Activated B cell treated with CpG ODN at 0.5 μM for 24 hours (primary cell): ENCODE results near the gene CCDC78. TPM values are rescaled to one million over a fixed set of nuclear protein-coding genes. Genes with fewer than 3 reads are reported as not detected.

Experiments used
- ATAC-seq: fragments of 200-7000 bp; cut with Tn5 transposase; one replicate; pipeline ENCODE4 v1.10.0; 2021; ENCODE audit warnings: low read depth, mild to moderate bottlenecking, moderate library complexity
- CTCF ChIA-PET: fragments of 350-600 bp; sonication (Branson Sonifier 250); formaldehyde crosslinking; loops from one replicate; lab custom pipeline; 2021; ENCODE audit warnings: antibody characterized with exemption; lab: Charles Lee
- POLR2A ChIA-PET: fragments of 350-600 bp; sonication (Branson Sonifier 250); formaldehyde crosslinking; loops from one replicate; lab custom pipeline; 2021; ENCODE audit warnings: antibody characterized with exemption; lab: Charles Lee
- DNase-seq: peaks from one replicate; pipeline ENCODE4 v3.0.0; 2022
- H3K27ac Mint-ChIP-seq: one replicate; pipeline ENCODE4 v1.8.0; 2020; ENCODE audit warnings: mixed read lengths
- H3K27me3 Mint-ChIP-seq: one replicate; pipeline ENCODE4 v1.8.0; 2021; ENCODE audit warnings: mixed read lengths
- H3K36me3 Mint-ChIP-seq: one replicate; pipeline ENCODE4 v1.8.0; 2021; ENCODE audit warnings: low read depth, mixed read lengths
- H3K4me1 Mint-ChIP-seq: one replicate; pipeline ENCODE4 v1.8.0; 2021; ENCODE audit warnings: mixed read lengths
- H3K4me3 Mint-ChIP-seq: one replicate; pipeline ENCODE4 v1.8.0; 2020; ENCODE audit warnings: mild to moderate bottlenecking, mixed read lengths
- H3K9me3 Mint-ChIP-seq: one replicate; pipeline ENCODE4 v1.8.0; 2020; ENCODE audit warnings: mixed read lengths
- CTCF ChIP-seq: fragments of 200-600 bp; IDR thresholded peaks from one replicate; pipeline ENCODE4 v1.8.0; 2022; ENCODE audit warnings: antibody characterized with exemption, mild to moderate bottlenecking
- intact Hi-C: fragments of 100-400 bp; cut with micrococcal nuclease; formaldehyde crosslinking; loops from one replicate; pipeline ENCODE4 v1.15.1; 2024
- total RNA-seq: library from RNA; stranded (reverse); gene quantifications from 2 replicates; pipeline ENCODE4 v1.2.3, GENCODE V29; 2022

Gene CCDC78
- total RNA-seq, 1 donor from 2014 or later, result 4.8 TPM

- peak overlapping the region; percentile 7 for H3K4me3 Mint-ChIP-seq
- no peak for DNase-seq
- no peaks in the 10 kb centered on the region for H3K9me3 Mint-ChIP-seq
- H3K27me3 Mint-ChIP-seq, result no peaks in the 10 kb centered on the region
- intact Hi-C loops, result no loop called here
- no peak for ATAC-seq
- POLR2A ChIA-PET, result interaction anchor here (1.1 to 3.2 kb wide), 5 partner anchors 10 to 35 kb away, joined by 3 to 11 read pairs (median 5); partner anchors contain the start of genes CIAO3, METRN and WDR24
- no peak overlapping the region for H3K27ac Mint-ChIP-seq
- CTCF ChIA-PET, result interaction anchor here (2.0 kb wide), 1 partner anchor 13 kb away, joined by 4 read pairs; no protein-coding TSS in a partner anchor
- no peak for TF ChIP-seq CTCF
- peaks cover 4% of the 10 kb centered on the region for H3K4me1 Mint-ChIP-seq
- H3K36me3 Mint-ChIP-seq, result peaks cover 3% of the 10 kb centered on the region
These were observed 618 bp downstream of the CCDC78 start for GRCh38 chr16:725463-726187.

GRCh38 chr16:725041-725376, 1.2 kb downstream of the CCDC78 start:
- no peak overlapping the region for H3K27ac Mint-ChIP-seq
- ChIA-PET POLR2A (interaction anchor here (0.6 to 1.6 kb wide), 5 partner anchors 10 to 49 kb away, joined by 3 to 7 read pairs (median 4); partner anchors contain the start of genes CIAO3 and METRN), CTCF (no interaction called here)
- no peaks in the 10 kb centered on the region for H3K27me3 Mint-ChIP-seq
- H3K4me3 Mint-ChIP-seq, result no peak overlapping the region
- DNase-seq (no peak), ATAC-seq (no peak)
- peaks cover 3% of the 10 kb centered on the region for H3K36me3 Mint-ChIP-seq
- peaks cover 9% of the 10 kb centered on the region for H3K4me1 Mint-ChIP-seq
- TF ChIP-seq CTCF, result no peak
- intact Hi-C loops, result no loop called here
- H3K9me3 Mint-ChIP-seq, result no peaks in the 10 kb centered on the region

DNA sequence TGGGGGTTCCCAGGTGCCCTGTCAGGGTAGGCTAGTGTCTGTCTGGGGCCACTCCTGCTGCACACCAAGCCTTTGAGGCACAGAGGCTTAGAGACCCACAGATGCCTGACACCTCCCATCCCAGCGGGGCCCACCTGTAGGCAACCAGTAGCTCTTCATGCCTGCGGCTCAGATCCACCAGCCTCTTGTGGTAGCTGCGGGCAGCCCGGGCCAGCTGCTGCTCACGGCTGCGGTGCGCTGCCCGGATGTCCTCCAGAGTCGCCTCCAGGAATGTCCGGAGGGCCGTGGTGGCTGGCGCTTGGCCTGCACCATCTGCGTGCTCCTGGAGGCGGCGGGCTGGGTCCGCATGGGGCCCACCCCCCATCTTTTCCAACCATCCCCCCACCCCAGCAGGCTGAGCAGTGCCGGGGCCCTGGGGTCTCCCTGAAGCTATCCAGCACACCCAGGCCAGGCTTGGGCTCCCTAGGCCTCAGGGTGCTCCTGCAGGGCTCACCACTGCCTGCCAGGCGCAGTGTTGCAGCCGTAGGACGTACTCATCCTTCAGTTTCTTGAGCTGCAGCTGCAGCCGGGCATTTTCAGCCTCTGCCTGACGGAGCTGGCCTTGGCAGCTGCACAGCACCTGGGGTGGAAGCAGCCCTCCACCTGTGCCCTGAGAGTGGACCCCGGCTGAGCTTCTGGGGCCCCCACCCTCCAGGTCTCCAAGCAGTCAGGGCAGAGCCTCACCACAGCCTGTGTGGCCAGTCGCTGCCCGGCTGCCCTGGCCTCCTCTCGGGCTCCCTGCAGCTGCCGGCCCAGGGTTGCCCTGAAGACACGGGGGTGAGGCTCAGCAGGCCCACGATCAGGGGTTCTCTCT, 1.8 kb downstream of the CCDC78 start:
- ChIA-PET POLR2A (interaction anchor here (0.6 to 1.3 kb wide), 4 partner anchors 10 to 48 kb away, joined by 3 to 4 read pairs (median 3); partner anchors contain the start of gene METRN), CTCF (no interaction called here)
- no peak for ATAC-seq

GRCh38 chr16:723695-724094, 2.5 kb downstream of the CCDC78 start:
- peaks cover 3% of the 10 kb centered on the region for H3K36me3 Mint-ChIP-seq
- no peak overlapping the region for H3K27ac Mint-ChIP-seq
- CTCF ChIA-PET, result no interaction called here
- intact Hi-C loops, result loop anchor here (5.0 kb wide), 2 partner anchors 84 to 249 kb away; partner anchors contain the start of gene LMF1
- DNase-seq, result no peak
- no peak for TF ChIP-seq CTCF
- H3K4me3 Mint-ChIP-seq, result no peak overlapping the region
- ATAC-seq, result no peak
- H3K4me1 Mint-ChIP-seq, result peaks cover 16% of the 10 kb centered on the region
- no peaks in the 10 kb centered on the region for H3K27me3 Mint-ChIP-seq
- H3K9me3 Mint-ChIP-seq, result no peaks in the 10 kb centered on the region
- POLR2A ChIA-PET, result interaction anchor here (1.3 to 4.4 kb wide), 2 partner anchors 13 to 16 kb away, joined by 3 to 31 read pairs; no protein-coding TSS in a partner anchor

More for the DNA sequence above, 1.8 kb downstream of the CCDC78 start:
- no peak overlapping the region for H3K4me3 Mint-ChIP-seq
- no peak overlapping the region for H3K27ac Mint-ChIP-seq
- peaks cover 3% of the 10 kb centered on the region for H3K36me3 Mint-ChIP-seq
- peaks cover 12% of the 10 kb centered on the region for H3K4me1 Mint-ChIP-seq
- no peak for DNase-seq
- no peaks in the 10 kb centered on the region for H3K27me3 Mint-ChIP-seq
- intact Hi-C loops, result loop anchor here (5.0 kb wide), 2 partner anchors 83 to 248 kb away; partner anchors contain the start of gene LMF1
- no peak for TF ChIP-seq CTCF
- H3K9me3 Mint-ChIP-seq, result no peaks in the 10 kb centered on the region
